Naive thymus-derived CD8-positive, alpha-beta T cell (primary cell): ENCODE measurements around the gene RIGI. TPM values are rescaled to one million over a fixed set of nuclear protein-coding genes. Genes with fewer than 3 reads are reported as not detected.

Experiments used
- ATAC-seq, 2 donors: fragments of 150-1000 bp; cut with Tn5 transposase in 1 of 2; sonication (Bioruptor Pico), chemical (Tn5 transposase) in 1 of 2; 1 replicate in 1 of 2; 2 replicates in 1 of 2; pipeline ENCODE4 v1.10.0; 2021; ENCODE audit warnings: mild to moderate bottlenecking in 2 of 2, moderate library complexity in 2 of 2
- POLR2A ChIA-PET: fragments of 350-600 bp; sonication (Branson Sonifier 250); formaldehyde crosslinking; loops from one replicate; lab custom pipeline; 2021; ENCODE audit warnings: antibody characterized with exemption; lab: Charles Lee
- DNase-seq, 10 donors: peaks; one replicate each; pipeline versions ENCODE4 v3.0.0 to v3.0.0-alpha.2; 2020 to 2022
- H3K27ac Mint-ChIP-seq, 10 donors: one replicate each; pipeline ENCODE4 v1.8.0; 2020 to 2022; ENCODE audit warnings: mild to moderate bottlenecking in 10 of 10, mixed read lengths in 10 of 10, moderate library complexity in 4 of 10, inconsistent platforms in 1 of 10
- H3K27me3 Mint-ChIP-seq, 5 donors: one replicate each; pipeline ENCODE4 v1.8.0; 2021 to 2022; ENCODE audit warnings: mixed read lengths in 5 of 5
- H3K36me3 Mint-ChIP-seq, 3 donors: one replicate each; pipeline ENCODE4 v1.8.0; 2020 to 2022; ENCODE audit warnings: mixed read lengths in 3 of 3, mild to moderate bottlenecking in 2 of 3, inconsistent platforms in 1 of 3
- H3K4me1 Mint-ChIP-seq, 4 donors: one replicate each; pipeline ENCODE4 v1.8.0; 2021 to 2022; ENCODE audit warnings: mixed read lengths in 4 of 4
- H3K4me3 Mint-ChIP-seq, 10 donors: one replicate each; pipeline ENCODE4 v1.8.0; 2020 to 2022; ENCODE audit warnings: mild to moderate bottlenecking in 10 of 10, mixed read lengths in 10 of 10, moderate library complexity in 6 of 10, inconsistent platforms in 1 of 10
- H3K9me3 Mint-ChIP-seq, 9 donors: one replicate each; pipeline ENCODE4 v1.8.0; 2020 to 2022; ENCODE audit warnings: mixed read lengths in 9 of 9, mild to moderate bottlenecking in 3 of 9, inconsistent platforms in 1 of 9, moderate library complexity in 1 of 9
- polyA plus RNA-seq, 3 donors: library from polyadenylated mRNA; unstranded; fragments of 300-500 nt; fragmentation: Illumina TruSeq; gene quantifications; one replicate each; pipeline ENCODE4 v1.2.3, GENCODE V29; 2021
- total RNA-seq, 8 experiments: library from RNA in 2 of 8; stranded (reverse) in 2 of 8; gene quantifications; one replicate each; pipeline ENCODE4 v1.2.3 and lab custom pipeline; 2021 to 2026

Gene RIGI
- total and polyA plus RNA-seq, 5 experiments from 2014 or later, result 12.7 to 22.6 (median 14.4) TPM

GRCh38 chr9:32490601-32491000, 35.4 kb downstream of the RIGI start:
- Mint-ChIP-seq H3K4me3 (no peak overlapping the region), H3K27ac (peak overlapping the region in 3 of 10 donors; percentile 2 to 70 (median 41)), H3K36me3 (peaks cover 0 to 91% (median 30%) of the 10 kb centered on the region in 3 donors), H3K4me1 (no peaks in the 10 kb centered on the region), H3K9me3 (no peaks in the 10 kb centered on the region), H3K27me3 (no peaks in the 10 kb centered on the region)
- ATAC-seq, result no peak
- DNase-seq, result no peak
- POLR2A ChIA-PET, result no interaction called here

GRCh38 chr9:32487981-32488380, 38.0 kb downstream of the RIGI start:
- H3K9me3 Mint-ChIP-seq, result no peaks in the 10 kb centered on the region
- peaks cover 8 to 98% (median 33%) of the 10 kb centered on the region in 3 donors for H3K36me3 Mint-ChIP-seq
- H3K4me3 Mint-ChIP-seq, result no peak overlapping the region
- POLR2A ChIA-PET, result no interaction called here
- ATAC-seq, result no peak
- no peak for DNase-seq
- no peaks in the 10 kb centered on the region for H3K4me1 Mint-ChIP-seq
- no peaks in the 10 kb centered on the region for H3K27me3 Mint-ChIP-seq
- peak overlapping the region in 1 of 10 donors; percentile 27 for H3K27ac Mint-ChIP-seq

GRCh38 chr9:32486839-32487562, 39.0 kb downstream of the RIGI start:
- DNase-seq (no peak), ATAC-seq (no peak)
- peaks cover 8 to 99% (median 38%) of the 10 kb centered on the region in 3 donors for H3K36me3 Mint-ChIP-seq
- H3K4me3 Mint-ChIP-seq, result no peak overlapping the region
- H3K4me1 Mint-ChIP-seq, result no peaks in the 10 kb centered on the region
- H3K27ac Mint-ChIP-seq, result peak overlapping the region in 1 of 10 donors; percentile 30
- H3K9me3 Mint-ChIP-seq, result no peaks in the 10 kb centered on the region
- POLR2A ChIA-PET, result no interaction called here
- H3K27me3 Mint-ChIP-seq, result no peaks in the 10 kb centered on the region

- ATAC-seq, result no peak
- POLR2A ChIA-PET, result no interaction called here
- Mint-ChIP-seq H3K4me1 (no peaks in the 10 kb centered on the region), H3K9me3 (no peaks in the 10 kb centered on the region), H3K4me3 (no peak overlapping the region), H3K36me3 (peaks cover 8 to 97% (median 41%) of the 10 kb centered on the region in 3 donors), H3K27me3 (no peaks in the 10 kb centered on the region), H3K27ac (peak overlapping the region in 1 of 10 donors; percentile 48)
- DNase-seq, result no peak
Measured at GRCh38 chr9:32483343-32483742, 42.7 kb downstream of the RIGI start.

Other genes starting within 250 kb of the RIGI start
- 10 to 100 TPM; 10.3 to 11.0 TPM for gene ACO1, start 141.6 kb downstream of the RIGI start, total RNA-seq
- gene ACO1, start 141.6 kb downstream of the RIGI start, polyA plus RNA-seq, result 10 to 100 TPM in 2 of 3 donors, 1 to 10 TPM in 1; 8.3 to 14.5 (median 13.1) TPM
- 10 to 100 TPM; 37.0 to 37.8 TPM for gene SMIM27, start 26.1 kb upstream of the RIGI start, total RNA-seq
- gene SMIM27, start 26.1 kb upstream of the RIGI start, polyA plus RNA-seq, result 100 to 1,000 TPM; 103 to 116 (median 110) TPM
- gene TOPORS, start 26.4 kb upstream of the RIGI start, total RNA-seq, result 10 to 100 TPM; 21.9 to 24.2 TPM
- 10 to 100 TPM; 22.8 to 26.0 (median 23.5) TPM for gene TOPORS, start 26.4 kb upstream of the RIGI start, polyA plus RNA-seq
- gene NDUFB6, start 47.0 kb upstream of the RIGI start, total RNA-seq, result 10 to 100 TPM; 22.5 to 23.0 TPM
- gene NDUFB6, start 47.0 kb upstream of the RIGI start, polyA plus RNA-seq, result 10 to 100 TPM; 70.0 to 92.7 (median 91.3) TPM
- gene TAF1L, start 109.5 kb upstream of the RIGI start, total RNA-seq, result under 1 TPM; 0.05 to 0.08 TPM
- not detected for gene TAF1L, start 109.5 kb upstream of the RIGI start, polyA plus RNA-seq